Suppressor macrophage (primary cell): ENCODE results near the gene SERPINA3.
A peak's percentile ranks its signal among the peaks of the same experiment; 100 is the strongest.
"Not testable (repeated sequence)": the region's sequence is repeated elsewhere in the genome, so short reads cannot be mapped to it uniquely, and the experiment has no call there.

Experiments
- DNase-seq, 4 experiments: peaks; one replicate each; pipeline ENCODE4 v3.0.0-alpha.2; 2020 to 2022

Gene SERPINA3

GRCh38 chr14:94584591-94585280 is 27.5 kb upstream of the SERPINA3 start:
- no peak for DNase-seq

DNA sequence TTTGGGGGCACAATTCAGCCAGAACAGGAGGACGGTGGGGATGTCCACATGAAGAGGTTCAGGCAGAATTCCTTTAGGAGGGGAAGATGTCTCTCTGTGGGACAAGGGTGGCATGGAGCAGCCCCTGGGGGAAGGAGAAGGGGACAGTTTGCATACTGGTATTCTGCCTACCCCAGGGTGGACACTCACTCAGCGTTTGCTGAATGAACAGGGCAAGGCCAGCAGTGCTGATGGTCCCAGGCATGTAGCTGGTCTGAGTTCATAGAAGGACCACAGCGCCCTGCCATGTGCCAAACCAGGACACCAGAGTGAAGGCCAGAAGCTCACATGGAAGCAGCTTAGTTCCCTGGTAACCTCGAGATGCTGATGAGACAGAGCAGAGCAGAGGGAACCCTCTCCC is 25.6 kb upstream of the SERPINA3 start:
- DNase-seq, result no peak

DNA sequence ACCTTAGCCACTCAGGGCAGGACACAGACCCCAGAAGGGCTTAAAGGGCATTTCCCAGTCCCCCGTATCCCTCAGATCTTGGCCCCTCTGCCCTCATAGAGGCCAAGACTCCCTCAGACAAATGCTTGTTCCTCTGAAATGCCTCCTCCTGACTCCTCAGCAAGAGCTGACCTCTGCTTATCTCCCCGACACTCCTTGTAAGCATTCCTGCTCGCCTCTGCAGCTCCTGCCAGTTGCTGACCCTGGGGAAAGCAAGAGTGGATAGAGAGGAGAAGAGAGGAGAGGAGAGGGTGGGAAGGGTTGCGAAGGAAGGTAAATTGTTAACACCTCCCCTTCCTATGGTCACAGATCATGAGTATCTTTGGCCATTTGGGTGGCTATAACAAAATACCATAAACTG is 23.9 kb upstream of the SERPINA3 start:
- no peak for DNase-seq

DNA sequence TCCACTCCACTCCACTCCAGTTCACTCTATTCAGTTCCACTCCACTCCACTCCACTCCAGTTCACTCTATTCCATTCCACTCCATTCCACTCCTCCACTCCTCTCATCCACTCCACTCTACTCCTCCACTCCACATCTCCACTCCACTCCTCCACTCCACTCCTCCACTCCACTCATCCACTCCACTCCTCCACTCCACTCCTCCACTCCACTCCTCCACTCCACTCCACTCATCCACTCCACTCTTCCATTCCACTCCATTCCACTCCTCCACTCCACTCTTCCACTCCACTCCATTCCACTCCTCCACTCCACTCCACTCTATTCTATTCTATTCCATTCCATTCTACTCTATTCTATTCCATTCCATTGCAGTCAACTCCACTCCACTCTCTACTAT is 21.1 kb upstream of the SERPINA3 start:
- DNase-seq, result no peak

DNA sequence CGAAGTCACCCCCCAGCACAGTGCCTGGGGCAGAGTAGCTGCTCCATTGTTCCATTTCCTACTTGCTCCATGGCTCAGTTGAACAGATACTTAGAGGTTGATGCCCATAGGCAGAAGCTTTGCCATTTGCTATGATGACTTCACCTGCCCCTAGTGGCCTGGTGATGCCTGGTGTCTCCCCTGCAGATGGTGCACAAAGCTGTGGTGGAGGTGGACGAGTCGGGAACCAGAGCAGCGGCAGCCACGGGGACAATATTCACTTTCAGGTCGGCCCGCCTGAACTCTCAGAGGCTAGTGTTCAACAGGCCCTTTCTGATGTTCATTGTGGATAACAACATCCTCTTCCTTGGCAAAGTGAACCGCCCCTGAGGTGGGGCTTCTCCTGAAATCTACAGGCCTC is 20.3 kb upstream of the SERPINA3 start:
- DNase-seq, result no peak

GRCh38 chr14:94592457-94592856 is 19.7 kb upstream of the SERPINA3 start:
- no peak for DNase-seq

- DNase-seq, result no peak
Measured at GRCh38 chr14:94593376-94593748, 18.8 kb upstream of the SERPINA3 start.

- DNase-seq, result no peak
Measured at GRCh38 chr14:94593749-94594431, 18.3 kb upstream of the SERPINA3 start.

DNA sequence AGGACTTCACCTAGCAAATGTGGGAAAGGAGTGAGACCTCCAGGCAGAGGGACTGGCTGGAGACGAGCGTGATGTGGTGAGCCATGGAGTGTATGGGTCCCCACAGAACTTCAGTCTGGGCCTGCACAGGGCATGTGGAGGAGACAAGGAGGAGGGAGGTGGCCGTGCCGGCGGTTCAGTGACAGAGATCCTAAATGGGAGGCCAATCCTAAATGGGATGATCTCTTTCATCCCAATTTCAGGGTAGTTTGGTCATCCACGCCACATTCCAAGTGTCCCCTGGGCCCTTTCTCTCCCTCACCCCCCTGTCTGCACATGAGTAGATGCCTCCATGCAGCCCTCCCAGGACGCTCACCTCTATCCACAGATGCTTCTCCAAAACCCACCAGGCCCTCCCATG is 17.8 kb upstream of the SERPINA3 start:
- DNase-seq, result no peak

GRCh38 chr14:94595912-94596311 is 16.3 kb upstream of the SERPINA3 start:
- no peak for DNase-seq

DNA sequence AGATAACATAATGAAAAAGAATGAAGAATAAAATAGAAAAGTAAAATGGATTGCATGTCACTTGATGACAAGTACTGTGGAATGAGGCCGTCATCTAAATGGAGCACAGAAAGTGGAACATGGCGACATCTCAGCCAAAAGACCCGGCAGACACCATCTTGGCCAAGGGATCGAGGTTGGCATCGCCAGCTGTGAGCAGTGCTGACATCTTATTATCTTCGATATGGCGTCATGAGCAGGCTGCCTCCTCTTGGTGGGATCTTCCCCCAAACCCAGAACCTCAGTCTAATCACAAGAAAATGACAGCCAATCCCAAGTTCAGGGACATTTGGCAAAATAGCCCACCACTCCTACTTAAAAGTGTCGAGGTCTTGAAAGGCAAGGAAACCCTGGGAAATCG is 15.8 kb upstream of the SERPINA3 start:
- DNase-seq, result no peak

DNA sequence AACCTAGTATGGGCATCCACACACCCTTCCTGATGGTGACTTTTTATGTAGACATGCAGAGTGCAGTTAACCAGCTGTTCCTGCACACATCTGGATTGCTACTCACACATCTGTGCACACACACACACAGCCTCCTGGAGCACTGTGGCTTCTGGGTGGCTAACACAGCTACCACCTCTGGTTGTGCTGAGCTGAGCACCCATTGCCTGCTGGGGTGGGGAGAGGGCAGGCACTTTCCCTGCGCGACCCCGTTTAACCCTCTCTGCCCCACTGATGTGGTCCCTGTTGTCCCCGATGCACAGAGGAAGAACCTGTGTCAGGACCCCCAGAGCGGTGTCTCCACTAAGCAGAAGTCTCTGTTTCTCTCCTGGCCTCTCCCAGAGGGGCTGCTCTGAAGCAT is 14.4 kb upstream of the SERPINA3 start:
- no peak for DNase-seq

DNA sequence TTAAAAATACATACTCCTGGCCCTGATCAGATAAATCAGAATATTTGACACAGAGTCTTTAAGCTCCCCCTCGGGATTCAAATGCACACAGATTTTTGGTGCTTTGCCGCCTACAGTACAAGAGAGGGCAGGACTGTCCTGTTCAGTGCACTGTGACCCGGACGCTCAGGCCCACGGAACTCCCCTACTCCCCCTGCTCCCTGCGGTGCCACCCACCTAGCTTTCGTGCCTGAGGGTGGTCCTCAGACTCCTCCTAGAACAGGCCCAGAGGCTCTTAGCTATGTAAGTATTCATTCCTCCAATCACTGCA is 13.7 kb upstream of the SERPINA3 start:
- DNase-seq, result no peak

GRCh38 chr14:94598816-94599655 is 13.2 kb upstream of the SERPINA3 start:
- DNase-seq, result no peak

DNA sequence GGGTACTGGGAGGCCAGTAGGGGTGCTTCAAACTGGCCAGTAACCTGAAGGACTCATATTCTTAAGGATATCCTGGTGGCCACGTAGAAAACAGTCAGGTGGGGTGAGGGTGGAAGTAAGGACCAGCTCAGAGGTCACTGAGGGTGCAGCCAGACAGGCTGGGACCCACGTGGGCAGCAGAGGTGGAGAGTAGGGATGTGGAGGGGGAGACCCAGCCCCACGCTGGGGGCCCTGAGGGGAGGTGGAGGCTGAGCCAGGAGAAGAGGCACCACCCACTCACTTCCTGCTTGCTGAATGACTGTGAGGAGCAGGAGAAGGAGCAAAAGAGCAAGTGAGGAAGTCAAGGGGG is 12.6 kb upstream of the SERPINA3 start:
- DNase-seq, result no peak

GRCh38 chr14:94600148-94600545 is 12.0 kb upstream of the SERPINA3 start:
- DNase-seq, result no peak

GRCh38 chr14:94601884-94602391 is 10.3 kb upstream of the SERPINA3 start:
- DNase-seq, result peak in 2 of 4 experiments; percentile 10 to 35

DNA sequence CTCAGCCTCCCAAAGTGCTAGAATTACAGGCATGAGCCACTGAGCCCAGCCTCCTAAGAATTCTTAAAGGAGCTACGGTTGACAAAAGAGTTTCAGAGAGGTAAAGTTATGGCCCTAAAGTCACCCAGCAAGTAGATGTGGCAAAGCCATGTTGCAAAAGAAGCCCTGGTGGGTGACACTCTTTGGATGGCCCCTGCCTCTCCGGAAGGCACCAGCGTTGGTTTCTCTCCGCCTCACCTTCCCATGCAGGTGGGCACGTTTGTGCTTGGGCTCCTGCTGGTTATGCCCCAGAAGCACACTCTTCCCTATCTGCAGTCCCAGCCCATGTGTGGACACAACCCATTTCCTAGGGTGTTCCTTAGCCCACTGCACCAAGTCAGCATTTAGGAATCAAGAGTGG is 9.5 kb upstream of the SERPINA3 start:
- DNase-seq, result no peak

- no peak for DNase-seq
Measured at GRCh38 chr14:94605361-94605760, 6.8 kb upstream of the SERPINA3 start.

DNA sequence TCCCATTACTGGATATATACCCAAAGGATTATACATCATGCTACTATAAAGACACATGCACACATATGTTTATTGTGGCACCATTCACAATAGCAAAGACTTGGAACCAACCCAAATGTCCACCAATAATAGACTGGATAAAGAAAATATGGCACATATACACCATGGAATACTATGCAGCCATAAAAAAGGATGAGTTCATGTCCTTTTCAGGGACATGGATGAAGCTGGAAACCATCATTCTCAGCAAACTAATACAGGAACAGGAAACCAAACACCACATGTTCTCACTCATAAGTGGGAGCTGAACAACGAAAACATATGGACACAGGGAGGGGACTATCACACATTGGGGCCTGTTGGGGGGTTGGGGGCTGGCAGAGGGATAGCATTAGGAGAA is 3.2 kb upstream of the SERPINA3 start:
- not testable (repeated sequence) for DNase-seq

DNA sequence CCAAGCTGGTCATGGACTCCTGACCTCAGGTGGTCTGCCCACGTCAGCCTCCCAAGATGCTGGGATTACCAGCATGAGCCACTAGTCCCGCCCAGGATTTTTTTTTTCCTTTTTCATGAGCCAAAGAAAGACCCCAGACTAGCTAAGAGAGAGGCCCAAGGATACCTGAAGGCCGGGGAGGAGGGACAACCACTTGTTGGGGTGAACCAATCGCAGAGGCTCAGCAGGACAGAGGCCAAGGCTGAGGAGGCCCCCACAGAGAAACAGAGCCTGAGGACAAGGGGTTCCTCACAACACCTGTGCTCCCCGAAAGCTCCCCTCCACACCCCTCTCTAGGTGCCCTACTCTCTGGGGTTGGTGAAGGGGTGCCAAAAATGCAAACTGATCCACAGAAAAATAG is 1.0 kb upstream of the SERPINA3 start:
- DNase-seq, result no peak

DNA sequence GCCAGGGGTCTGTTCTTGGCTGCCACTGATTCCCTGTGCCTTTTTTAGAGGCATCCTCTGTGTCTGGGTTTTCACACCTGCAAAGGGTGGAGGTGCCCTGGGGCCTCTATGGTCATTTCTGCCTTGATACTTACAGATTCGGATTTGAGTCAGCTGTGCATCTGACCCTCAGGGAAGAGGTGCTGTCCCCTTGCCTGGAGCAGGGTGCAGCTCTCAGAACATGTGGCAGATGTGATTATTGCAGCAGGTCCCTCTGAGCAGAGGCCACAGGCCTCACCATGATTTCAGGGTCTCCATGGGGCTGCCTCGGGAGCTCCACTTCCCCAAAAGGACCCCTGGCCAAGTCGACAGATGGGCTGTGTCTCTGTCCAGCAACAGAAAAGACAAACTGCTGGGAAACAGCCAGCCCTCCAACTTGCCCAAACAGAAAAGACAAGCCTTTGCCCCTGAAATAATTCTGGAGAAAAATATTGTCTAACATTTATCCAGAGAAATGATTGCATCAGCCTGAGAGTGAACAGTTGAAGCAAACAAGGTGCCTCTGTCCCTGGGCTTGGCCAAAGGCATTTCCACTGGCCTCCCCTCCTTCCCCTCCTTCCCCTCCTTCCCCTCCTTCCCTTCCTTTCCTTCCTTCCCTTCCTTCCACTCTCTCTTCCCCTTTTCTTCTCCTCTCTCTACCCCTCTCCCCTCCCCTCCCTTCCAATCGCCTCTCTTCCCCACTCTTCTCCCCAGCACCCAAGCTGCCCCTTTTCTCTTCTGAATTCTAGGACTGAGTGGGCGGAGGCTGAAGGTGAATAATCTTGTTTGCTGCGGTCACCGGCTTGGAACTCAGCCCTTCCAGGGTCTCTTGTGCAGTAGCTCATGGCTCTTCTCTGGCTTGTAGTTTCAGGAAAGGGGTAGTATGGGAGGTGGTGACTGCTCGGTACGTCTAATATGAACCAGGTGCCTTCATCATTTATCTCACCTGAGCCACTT is 676 bp downstream of the SERPINA3 start:
- DNase-seq, result no peak
